GM12891 (cell line): ENCODE measurements around the gene CPHXL2.

Experiments used
- DNase-seq: peaks from one replicate; pipeline ENCODE4 v3.0.0; 2011; ENCODE audit warnings: low spot score; ENCODE audit not compliant: insufficient read length
- FAIRE-seq: peaks from 2 replicates; lab custom pipeline; 2011; peaks lifted over from hg19 to GRCh38; lab: Jason Lieb, UNC
- PAX5 ChIP-seq: IDR thresholded peaks from 2 replicates; pipeline ENCODE4 v1.6.1; 2011; ENCODE audit warnings: low read length, moderate library complexity, mild to moderate bottlenecking; ENCODE audit not compliant: insufficient read depth, severe bottlenecking
- POLR2A ChIP-seq: IDR thresholded peaks from 2 replicates; pipeline ENCODE4 v1.6.1; 2011; ENCODE audit warnings: low read depth, low read length, control low read depth
- POLR2AphosphoS5 ChIP-seq: IDR thresholded peaks from 2 replicates; pipeline ENCODE4 v1.6.1; 2011; ENCODE audit warnings: low read depth, low read length, control low read depth
- POU2F2 ChIP-seq: IDR thresholded peaks from 2 replicates; pipeline ENCODE4 v1.6.1; 2011; ENCODE audit warnings: low read depth, mild to moderate bottlenecking, control low read depth, low read length, moderate library complexity
- SPI1 ChIP-seq: IDR thresholded peaks from 2 replicates; pipeline ENCODE4 v1.6.1; 2011; ENCODE audit warnings: low read depth, low read length, control low read depth
- TAF1 ChIP-seq: IDR thresholded peaks from 2 replicates; pipeline ENCODE4 v1.6.1; 2011; ENCODE audit warnings: low read depth, low read length, control low read depth

CPHXL2 gene

GRCh38 chr16:75644240-75645012 is 32.4 kb downstream of the CPHXL2 start:
- DNase-seq (no peak), FAIRE-seq (no peak)
- no peak for TF ChIP-seq SPI1
- TF ChIP-seq POLR2A = no peak
- no peak for TF ChIP-seq POU2F2
- no peak for TF ChIP-seq TAF1
- no peak for TF ChIP-seq PAX5
- no peak for TF ChIP-seq POLR2AphosphoS5

GRCh38 chr16:75640598-75640997 is 36.2 kb downstream of the CPHXL2 start:
- DNase-seq (no peak), FAIRE-seq (no peak)
- TF ChIP-seq TAF1 (no peak), POLR2AphosphoS5 (no peak), POU2F2 (no peak)

- FAIRE-seq = no peak
- TF ChIP-seq POLR2AphosphoS5 = no peak
- no peak for TF ChIP-seq PAX5
- TF ChIP-seq POLR2A = no peak
- no peak for TF ChIP-seq POU2F2
- TF ChIP-seq TAF1 = no peak
- TF ChIP-seq SPI1 = no peak
- DNase-seq = no peak
These were observed 41.8 kb downstream of the CPHXL2 start for GRCh38 chr16:75635036-75635435.

- FAIRE-seq (no peak), DNase-seq (no peak)
- TF ChIP-seq TAF1 (no peak), POLR2A (no peak), POLR2AphosphoS5 (no peak), POU2F2 (no peak), PAX5 (no peak), SPI1 (no peak)
These were observed 44.0 kb downstream of the CPHXL2 start for GRCh38 chr16:75632857-75633256.

GRCh38 chr16:75630052-75630451 is 46.8 kb downstream of the CPHXL2 start:
- no peak for DNase-seq
- TF ChIP-seq PAX5 (no peak), POLR2A (0 out of 2 replicates have a peak, but pooled peaks have one; percentile 38)
- FAIRE-seq = no peak

- TF ChIP-seq POLR2AphosphoS5 = no peak
- no peak for TF ChIP-seq SPI1
- TF ChIP-seq PAX5 = no peak
- no peak for TF ChIP-seq POU2F2
- TF ChIP-seq TAF1 = no peak
- no peak for TF ChIP-seq POLR2A
- no peak for FAIRE-seq
- DNase-seq = no peak
These were observed 47.7 kb downstream of the CPHXL2 start for GRCh38 chr16:75629132-75629531.

- FAIRE-seq (no peak), DNase-seq (no peak)
- TF ChIP-seq SPI1 (no peak), POU2F2 (no peak), POLR2A (no peak), TAF1 (no peak), POLR2AphosphoS5 (no peak; the same call in 1 of the 2 replicates), PAX5 (no peak)
These were observed 48.5 kb downstream of the CPHXL2 start for GRCh38 chr16:75628351-75628750.

GRCh38 chr16:75627851-75628250 is 49.0 kb downstream of the CPHXL2 start:
- FAIRE-seq (no peak), DNase-seq (no peak)
- no peak for TF ChIP-seq POLR2A
- TF ChIP-seq POLR2AphosphoS5 = no peak

GRCh38 chr16:75626806-75627205 is 50.0 kb downstream of the CPHXL2 start:
- DNase-seq (no peak), FAIRE-seq (no peak)
- TF ChIP-seq POU2F2 (no peak), SPI1 (no peak), PAX5 (no peak), TAF1 (no peak), POLR2A (no peak), POLR2AphosphoS5 (0 out of 2 replicates have a peak, but pooled peaks have one; percentile 9)

- TF ChIP-seq POU2F2 (no peak), PAX5 (no peak), SPI1 (no peak), TAF1 (no peak), POLR2A (no peak), POLR2AphosphoS5 (no peak)
- DNase-seq = no peak
- FAIRE-seq = no peak
These were observed 51.9 kb downstream of the CPHXL2 start for GRCh38 chr16:75624921-75625334.
